H1 (cell line): ENCODE results near the gene GRID1. TPM values are rescaled to one million over a fixed set of nuclear protein-coding genes. Genes with fewer than 3 reads are reported as not detected.

Experiments
- CTCF ChIA-PET: fragments of 300-600 bp; sonication (Branson Sonifier 250); formaldehyde crosslinking; loops from one replicate; lab custom pipeline; 2021; ENCODE audit not compliant: partially characterized antibody; lab: Charles Lee
- POLR2A ChIA-PET: fragments of 300-600 bp; sonication (Branson Sonifier 250); formaldehyde crosslinking; loops from one replicate; lab custom pipeline; 2021; ENCODE audit warnings: inconsistent platforms; ENCODE audit not compliant: partially characterized antibody; lab: Charles Lee
- DNase-seq, 2 experiments: peaks; one replicate each; pipeline versions ENCODE4 v3.0.0 to v3.0.0-alpha.2; 2010 to 2022; ENCODE audit warnings: low spot score in 2 of 2, low read depth in 1 of 2, mixed read lengths in 1 of 2
- FAIRE-seq: peaks from 2 replicates; lab custom pipeline; 2011; peaks lifted over from hg19 to GRCh38; lab: Jason Lieb, UNC
- H2AFZ ChIP-seq: 2 replicates; pipeline ENCODE4 v1.8.1; 2012; ENCODE audit warnings: low read length, inconsistent platforms
- H2AK5ac ChIP-seq: 2 replicates; pipeline ENCODE4 v1.6.1; 2013; ENCODE audit warnings: low read depth, low read length
- H2BK120ac ChIP-seq: replicated peaks from 2 replicates; pipeline ENCODE3; 2013; ENCODE audit warnings: low read depth, low read length, inconsistent platforms
- H2BK12ac ChIP-seq: 2 replicates; pipeline ENCODE4 v1.6.1; 2013; ENCODE audit warnings: low read depth, low read length
- H2BK15ac ChIP-seq: 2 replicates; pipeline ENCODE4 v1.6.1; 2013; ENCODE audit warnings: low read length
- H2BK20ac ChIP-seq: 2 replicates; pipeline ENCODE4 v1.6.1; 2013; ENCODE audit warnings: low read length
- H2BK5ac ChIP-seq: 2 replicates; pipeline ENCODE4 v1.6.1; 2013; ENCODE audit warnings: low read depth, low read length
- H3K14ac ChIP-seq: 2 replicates; pipeline ENCODE4 v1.6.1; 2013; ENCODE audit warnings: inconsistent platforms; ENCODE audit not compliant: insufficient read length
- H3K18ac ChIP-seq: 2 replicates; pipeline ENCODE4 v1.6.1; 2013; ENCODE audit warnings: low read length; ENCODE audit errors: extremely low read depth
- H3K23ac ChIP-seq: 2 replicates; pipeline ENCODE4 v1.6.1; 2013; ENCODE audit warnings: inconsistent platforms; ENCODE audit not compliant: insufficient read length
- H3K23me2 ChIP-seq: 2 replicates; pipeline ENCODE4 v1.6.1; 2013; ENCODE audit warnings: low read depth, low read length
- H3K27ac ChIP-seq: 2 replicates; pipeline ENCODE4 v1.6.1; 2011; ENCODE audit warnings: low read depth, low read length, inconsistent platforms
- H3K27me3 ChIP-seq, 4 experiments: replicated peaks in 1 of 4; 1 replicate in 1 of 4; 2 replicates in 3 of 4; pipeline versions ENCODE4 v1.6.1 to v1.8.1; 2011 to 2013; ENCODE audit warnings: low read length in 3 of 4, mild to moderate bottlenecking in 3 of 4, inconsistent platforms in 2 of 4, mixed read lengths in 2 of 4, moderate library complexity in 1 of 4; ENCODE audit not compliant: control insufficient read depth in 3 of 4, insufficient read depth in 3 of 4; ENCODE audit errors: extremely low read depth in 1 of 4
- H3K36me3 ChIP-seq, 4 experiments: 2 replicates each; pipeline versions ENCODE4 v1.6.1 to v1.8.1; 2011 to 2013; ENCODE audit warnings: mild to moderate bottlenecking in 4 of 4, low read length in 3 of 4, moderate library complexity in 2 of 4, control low read depth in 1 of 4, inconsistent platforms in 1 of 4; ENCODE audit not compliant: insufficient read depth in 4 of 4, control insufficient read depth in 2 of 4
- H3K4ac ChIP-seq: replicated peaks from 2 replicates; pipeline ENCODE3; 2013; ENCODE audit warnings: low read length, low read depth, mixed read lengths, inconsistent platforms; ENCODE audit not compliant: insufficient read length
- H3K4me1 ChIP-seq, 4 experiments: replicated peaks in 1 of 4; 1 replicate in 1 of 4; 2 replicates in 3 of 4; pipeline versions ENCODE4 v1.6.1 to v1.8.1; 2011 to 2013; ENCODE audit warnings: low read length in 3 of 4, inconsistent platforms in 2 of 4, mixed read lengths in 1 of 4; ENCODE audit not compliant: insufficient read depth in 4 of 4, control insufficient read depth in 3 of 4
- H3K4me2 ChIP-seq, 2 experiments: 2 replicates each; pipeline versions ENCODE4 v1.6.1 to v1.8.1; 2011 to 2013; ENCODE audit warnings: low read depth in 2 of 2, low read length in 2 of 2, control low read depth in 1 of 2, inconsistent platforms in 1 of 2, mild to moderate bottlenecking in 1 of 2; ENCODE audit not compliant: insufficient read depth in 1 of 2
- H3K4me3 ChIP-seq, 4 experiments: fragments of 200-600, 300-600 bp in 1 of 4; sonication (generic), shearing (Covaris generic), sonication (Bioruptor Twin) in 1 of 4; 2 replicates each; pipeline versions ENCODE4 v1.5.1 to v1.8.1; 2011 to 2016; ENCODE audit warnings: low read length in 4 of 4, low read depth in 3 of 4, control low read depth in 2 of 4, inconsistent platforms in 2 of 4, mild to moderate bottlenecking in 2 of 4, mixed read lengths in 1 of 4, moderate library complexity in 1 of 4; ENCODE audit not compliant: insufficient read depth in 2 of 4; ENCODE audit errors: extremely low read depth in 1 of 4
- H3K56ac ChIP-seq: replicated peaks from 2 replicates; pipeline ENCODE3; 2013; ENCODE audit warnings: low read depth, mild to moderate bottlenecking, mixed read lengths, low read length, inconsistent platforms; ENCODE audit not compliant: insufficient read length
- H3K79me1 ChIP-seq: 2 replicates; pipeline ENCODE4 v1.6.1; 2013; ENCODE audit warnings: low read depth, low read length, control low read depth
- H3K79me2 ChIP-seq, 2 experiments: 2 replicates each; pipeline versions ENCODE4 v1.6.1 to v1.8.1; 2012 to 2013; ENCODE audit warnings: low read length in 2 of 2, mild to moderate bottlenecking in 2 of 2, inconsistent platforms in 1 of 2; ENCODE audit not compliant: insufficient read depth in 2 of 2, control insufficient read depth in 1 of 2
- H3K9ac ChIP-seq, 4 experiments: replicated peaks in 1 of 4; 1 replicate in 1 of 4; 2 replicates in 3 of 4; pipeline versions ENCODE4 v1.6.1 to v1.8.1; 2011 to 2013; ENCODE audit warnings: low read depth in 3 of 4, low read length in 3 of 4, control low read depth in 2 of 4, mild to moderate bottlenecking in 2 of 4, moderate library complexity in 2 of 4, inconsistent platforms in 1 of 4; ENCODE audit errors: extremely low read depth in 1 of 4
- H3K9me3 ChIP-seq, 2 experiments: 2 replicates each; pipeline versions ENCODE4 v1.6.1 to v1.8.1; 2012 to 2013; ENCODE audit warnings: mild to moderate bottlenecking in 2 of 2, moderate library complexity in 2 of 2, control low read depth in 1 of 2, inconsistent platforms in 1 of 2, low read depth in 1 of 2, low read length in 1 of 2, mixed read lengths in 1 of 2; ENCODE audit not compliant: insufficient read depth in 2 of 2
- H4K20me1 ChIP-seq, 2 experiments: replicated peaks in 1 of 2; 2 replicates each; pipeline versions ENCODE3 to v1.8.1; 2011 to 2013; ENCODE audit warnings: inconsistent platforms in 2 of 2, low read length in 2 of 2, mild to moderate bottlenecking in 1 of 2; ENCODE audit not compliant: insufficient read depth in 2 of 2, control insufficient read depth in 1 of 2
- H4K5ac ChIP-seq: 2 replicates; pipeline ENCODE4 v1.6.1; 2013; ENCODE audit warnings: low read length, low read depth, mixed read lengths, inconsistent platforms; ENCODE audit not compliant: insufficient read length
- H4K8ac ChIP-seq: 2 replicates; pipeline ENCODE4 v1.8.0; 2013; ENCODE audit warnings: mild to moderate bottlenecking, moderate library complexity, low read length, inconsistent platforms; ENCODE audit not compliant: insufficient read depth; ENCODE audit errors: extremely low read depth
- H4K91ac ChIP-seq: replicated peaks from 2 replicates; pipeline ENCODE3; 2013; ENCODE audit warnings: low read length, mixed read lengths, inconsistent platforms; ENCODE audit not compliant: insufficient read length
- ATF3 ChIP-seq: IDR thresholded peaks from 2 replicates; pipeline ENCODE4 v1.6.1; 2011; ENCODE audit warnings: low read depth, mild to moderate bottlenecking, low read length; ENCODE audit not compliant: insufficient read depth
- BRCA1 ChIP-seq: IDR thresholded peaks from 2 replicates; pipeline ENCODE4 v1.6.1; 2012; ENCODE audit warnings: low read depth, low read length, improper control_type of control experiment
- EP300 ChIP-seq, 2 experiments: IDR thresholded peaks; 1 replicate in 1 of 2; 2 replicates in 1 of 2; pipeline ENCODE4 v1.6.1; 2011 to 2012; ENCODE audit warnings: low read depth in 2 of 2, low read length in 2 of 2, mild to moderate bottlenecking in 2 of 2, borderline replicate concordance in 1 of 2, inconsistent platforms in 1 of 2, moderate library complexity in 1 of 2
- FOSL1 ChIP-seq: IDR thresholded peaks from 2 replicates; pipeline ENCODE4 v1.6.1; 2011; ENCODE audit warnings: mild to moderate bottlenecking, low read depth, low read length, moderate library complexity; ENCODE audit not compliant: insufficient read depth
- HDAC2 ChIP-seq, 2 experiments: fragments of 300-600 bp in 1 of 2; sonication (generic) in 1 of 2; IDR thresholded peaks; 2 replicates each; pipeline ENCODE4 v1.6.1; 2011 to 2012; ENCODE audit warnings: low read depth in 2 of 2, low read length in 2 of 2, mild to moderate bottlenecking in 2 of 2, moderate library complexity in 2 of 2, borderline replicate concordance in 1 of 2, inconsistent platforms in 1 of 2
- MAX ChIP-seq: IDR thresholded peaks from 2 replicates; pipeline ENCODE4 v1.6.1; 2012; ENCODE audit warnings: inconsistent platforms
- POLR2AphosphoS5 ChIP-seq: IDR thresholded peaks from 2 replicates; pipeline ENCODE4 v1.6.1; 2011; ENCODE audit warnings: low read depth, low read length
- POU5F1 ChIP-seq: IDR thresholded peaks from 2 replicates; pipeline ENCODE4 v1.6.1; 2011; ENCODE audit warnings: low read depth, mild to moderate bottlenecking, low read length, moderate library complexity
- SAP30 ChIP-seq: fragments of 300-600 bp; sonication (generic); IDR thresholded peaks from 2 replicates; pipeline ENCODE4 v1.7.1; 2012; ENCODE audit warnings: low read length, moderate library complexity, mild to moderate bottlenecking, inconsistent platforms; ENCODE audit not compliant: insufficient read depth, insufficient replicate concordance
- SP2 ChIP-seq: IDR thresholded peaks from 2 replicates; pipeline ENCODE4 v1.6.1; 2012; ENCODE audit warnings: mild to moderate bottlenecking, low read length, inconsistent platforms
- TBP ChIP-seq: IDR thresholded peaks from 2 replicates; pipeline ENCODE4 v1.6.1; 2011; ENCODE audit warnings: low read depth, low read length, improper control_type of control experiment
- WGBS, 2 experiments: shearing (Covaris generic) in 1 of 2; methylation state at CpG; one replicate each; pipeline versions ENCODE4 v1.1.6 to v1.1.7; 2013 to 2015; ENCODE audit warnings: low lambda C conversion rate in 2 of 2, mixed read lengths in 2 of 2, inconsistent platforms in 1 of 2, low coverage in 1 of 2, missing lambda C conversion rate in 1 of 2; ENCODE audit not compliant: insufficient replicate concordance in 2 of 2, insufficient coverage in 1 of 2, insufficient read length in 1 of 2; ENCODE audit errors: extremely low coverage in 1 of 2, missing lambda C conversion rate in 1 of 2; 5-methylcytosine and 5-hydroxymethylcytosine counted together
- polyA plus RNA-seq, 7 experiments: library from polyadenylated mRNA; depleted of rRNA in 3 of 7; stranded (reverse) in 5 of 7; unstranded in 2 of 7; fragments of >200 nt in 5 of 7; fragments of 200-250 nt in 2 of 7; gene quantifications; 1 replicate in 5 of 7; 2 replicates in 1 of 7; 4 replicates in 1 of 7; pipeline versions ENCODE4 v1.2.1 to v1.2.3, GENCODE V29; 2011 to 2013; ENCODE audit warnings: missing spikeins in 2 of 7, mixed read lengths in 2 of 7
- total RNA-seq: library from RNA; stranded (reverse); fragmentation: NEBNext Ultra II Directional; extraction: Animal tissue kit (Norgen Biotek cat#: 25700); gene quantifications from 2 replicates; pipeline ENCODE4 v1.2.1, GENCODE V29; 2021

GRID1 gene
- total and polyA plus RNA-seq, 2 of the 8 experiments (the other 6 are each of a cell fraction or from before 2014, with no cell fraction given) = 0.22 to 0.30 TPM

- H2AFZ ChIP-seq = no peak overlapping the region
- ChIA-PET CTCF (interaction anchor here (0.5 to 9.2 kb wide), 12 partner anchors 9 to 1157 kb away, joined by 3 to 54 read pairs (median 3); no protein-coding TSS in a partner anchor), POLR2A (interaction anchor here (1.0 kb wide), 1 partner anchor 117 kb away, joined by 3 read pairs; no protein-coding TSS in a partner anchor)
- DNase-seq = peak in 1 of 2 experiments; percentile 35
- no peak overlapping the region for H2AK5ac ChIP-seq
- H3K18ac ChIP-seq = no peak overlapping the region
- peaks cover 9% of the 10 kb centered on the region; the same call in 1 of the 2 replicates for H3K23me2 ChIP-seq
- no peak overlapping the region for H3K9ac ChIP-seq
- no peaks in the 10 kb centered on the region for H3K9me3 ChIP-seq
- H3K79me1 ChIP-seq = no peaks in the 10 kb centered on the region
- H3K56ac ChIP-seq = no peak overlapping the region
- WGBS, 2 experiments = 85% methylated on average over 8 of the region's 8 CpGs; no CpG with 5 or more reads in 1 of the 2 experiments
- no peak overlapping the region for H2BK120ac ChIP-seq
- peaks cover 0 to 16% (median 5%) of the 10 kb centered on the region in 4 experiments; a peak in 5 of 7 replicates for H3K4me1 ChIP-seq
- H3K27ac ChIP-seq = no peak overlapping the region
- no peaks in the 10 kb centered on the region for H3K79me2 ChIP-seq
- no peak overlapping the region; the same call in 1 of the 2 replicates for H4K8ac ChIP-seq
- H3K14ac ChIP-seq = no peak overlapping the region
- H2BK5ac ChIP-seq = 0 out of 2 replicates have a peak overlapping the region, but pooled peaks have one; percentile 31
- H2BK20ac ChIP-seq = no peak overlapping the region
- H2BK15ac ChIP-seq = no peak overlapping the region
- H4K91ac ChIP-seq = no peak overlapping the region
- FAIRE-seq = no peak
- no peak overlapping the region for H2BK12ac ChIP-seq
- H3K4me2 ChIP-seq = no peak overlapping the region
- H3K4ac ChIP-seq = no peak overlapping the region
- H3K4me3 ChIP-seq = no peak overlapping the region
- H4K5ac ChIP-seq = no peak overlapping the region
- H3K36me3 ChIP-seq = no peaks in the 10 kb centered on the region
- peaks cover 0 to 2% of the 10 kb centered on the region in 2 experiments for H4K20me1 ChIP-seq
- no peak overlapping the region for H3K23ac ChIP-seq
- peaks cover 0 to 15% (median 11%) of the 10 kb centered on the region in 4 experiments; a peak in 4 of 7 replicates for H3K27me3 ChIP-seq
- TF ChIP-seq SAP30 (no peak), POLR2AphosphoS5 (no peak), EP300 (IDR thresholded peaks at IDR 0.05; ENCODE audit: borderline replicate concordance in 1 of 2, low read depth in 2 of 2, low read length in 2 of 2) (no peak), MAX (no peak), HDAC2 (IDR thresholded peaks at IDR 0.05; ENCODE audit: borderline replicate concordance in 1 of 2, low read depth in 2 of 2, low read length in 2 of 2) (no peak), SP2 (no peak), ATF3 (no peak), BRCA1 (no peak), FOSL1 (no peak), POU5F1 (no peak), TBP (no peak)
Measured at GRCh38 chr10:86391236-86391840, 24.7 kb upstream of the GRID1 start.
